ENCODE results near the gene STMN3.
A peak's percentile ranks its signal among the peaks of the same experiment; 100 is the strongest.
"Not testable (repeated sequence)": the region's sequence is repeated elsewhere in the genome, so short reads cannot be mapped to it uniquely, and the experiment has no call there.

Gene STMN3

GRCh38 chr20:63639093-63639975, 13.9 kb downstream of the STMN3 start:
- DNase-seq (ENCODE audit: low spot score) (no peak), FAIRE-seq (no peak)

DNA sequence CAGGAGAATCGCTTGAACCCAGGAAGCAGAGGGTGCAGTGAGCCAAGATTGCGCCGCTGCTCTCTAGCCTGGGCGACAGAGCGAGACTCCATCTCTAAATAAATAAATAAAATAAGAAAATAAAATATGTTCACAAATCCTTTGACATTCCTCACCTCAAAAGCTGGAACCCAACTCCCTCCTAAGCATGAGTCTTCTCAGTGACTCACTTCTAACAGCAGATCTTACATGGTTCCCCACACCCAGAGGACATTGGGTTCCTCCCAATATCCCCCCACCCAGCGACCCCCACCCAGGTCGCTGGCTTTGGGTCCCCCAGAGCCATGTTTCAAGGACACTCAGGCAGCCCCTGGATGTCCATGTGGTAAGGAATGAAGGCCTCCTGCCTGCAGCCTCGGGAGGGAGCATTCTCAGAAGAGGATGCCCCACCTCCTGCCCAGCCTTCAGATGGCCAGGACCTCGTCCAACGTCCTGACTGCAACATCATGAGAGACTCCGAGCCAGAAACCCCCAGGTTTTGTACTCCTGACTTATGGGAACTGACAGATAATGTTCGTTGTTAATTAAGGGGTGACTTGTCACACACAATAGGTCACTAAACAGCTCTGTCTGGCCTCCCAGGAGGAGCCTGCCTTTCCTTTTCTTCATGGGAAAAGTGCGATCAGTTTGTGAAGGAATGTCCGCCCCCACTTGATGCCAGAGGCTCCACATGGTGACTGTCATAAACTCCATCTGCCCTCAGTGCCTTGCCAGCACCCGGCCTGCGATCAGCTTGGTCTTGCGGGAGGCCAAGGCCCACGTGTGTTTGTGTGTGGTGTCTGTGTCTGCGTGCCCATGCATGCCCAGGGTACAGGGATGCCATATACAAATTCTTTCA, 16.2 kb downstream of the STMN3 start:
- DNase-seq (ENCODE audit: low spot score) (no peak), FAIRE-seq (no peak)

DNA sequence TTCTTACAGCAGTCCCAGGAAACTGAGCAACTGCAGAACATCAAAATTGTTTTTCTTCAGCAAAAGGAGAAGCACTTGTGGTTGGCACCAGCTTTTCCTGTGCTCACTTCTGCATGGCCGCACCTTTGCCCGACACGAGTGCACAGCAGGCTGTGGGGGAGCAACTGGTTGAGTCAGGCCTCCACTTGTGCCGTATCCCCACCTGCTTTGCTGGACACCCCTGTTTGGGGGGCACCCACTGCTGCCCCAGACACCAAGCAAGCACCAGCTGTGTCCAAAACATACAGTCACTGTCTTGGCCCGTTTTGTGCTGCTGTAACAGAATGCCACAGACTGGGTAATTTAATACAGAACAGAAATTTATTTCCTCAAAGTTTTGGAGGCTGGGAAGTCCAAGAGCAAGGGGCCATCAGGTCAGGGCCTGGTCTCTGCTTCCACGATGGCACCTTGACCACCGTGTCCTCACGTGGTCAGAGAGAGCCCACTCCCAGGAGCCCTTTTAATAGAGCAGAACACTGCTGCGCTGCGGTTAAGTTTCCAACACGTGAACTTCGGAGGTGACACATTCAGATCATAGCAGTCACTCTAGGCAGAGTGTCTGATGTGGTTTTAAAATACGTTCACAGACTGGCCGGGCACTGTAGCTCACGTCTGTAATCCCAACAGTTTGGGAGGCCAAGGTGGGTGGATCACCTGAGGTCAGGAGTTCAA, 17.6 kb downstream of the STMN3 start:
- FAIRE-seq = no peak
- DNase-seq (ENCODE audit: low spot score) = no peak

DNA sequence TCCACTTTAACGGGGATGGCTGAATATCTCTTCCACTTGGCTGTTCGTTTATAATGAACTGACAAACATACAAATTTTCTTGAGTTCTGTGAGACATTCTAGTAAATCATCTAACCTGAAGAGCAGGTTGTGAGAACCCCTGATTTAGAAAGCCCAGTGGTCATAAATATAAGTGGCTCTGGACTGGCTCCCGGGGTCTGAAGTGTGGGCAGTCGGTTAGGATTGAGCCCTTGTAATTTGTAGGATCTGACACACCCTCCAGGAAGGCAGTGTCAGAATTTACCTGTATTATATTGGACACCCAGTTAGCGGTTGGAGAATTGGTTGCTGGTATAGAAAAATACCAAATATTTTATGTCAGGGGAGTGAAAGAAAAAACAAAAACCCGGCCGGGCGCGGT, 19.5 kb downstream of the STMN3 start:
- no peak for FAIRE-seq
- no peak for DNase-seq (ENCODE audit: low spot score)

GRCh38 chr20:63631426-63631825, 21.8 kb downstream of the STMN3 start:
- DNase-seq (ENCODE audit: low spot score); FAIRE-seq: not testable (repeated sequence)

DNA sequence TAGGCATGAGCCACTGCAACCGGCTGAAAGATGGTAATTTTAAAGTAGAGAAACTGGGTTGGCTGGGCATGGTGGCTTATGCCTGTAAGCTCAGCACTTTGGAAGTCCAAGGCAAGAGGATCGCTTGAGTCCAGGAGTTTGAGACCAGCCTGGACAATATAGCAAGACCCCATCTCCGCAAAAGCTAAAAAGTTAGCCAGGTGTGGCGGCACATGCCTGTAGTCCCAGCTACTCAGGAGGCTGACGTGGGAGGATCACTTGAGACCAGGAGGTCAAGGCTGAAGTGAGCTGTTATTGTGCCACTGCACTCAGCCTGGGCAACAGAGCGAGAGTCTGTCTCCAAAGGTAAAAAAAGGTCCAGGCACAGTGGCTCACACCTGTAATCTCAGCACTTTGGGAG, 22.3 kb downstream of the STMN3 start:
- FAIRE-seq = not testable (repeated sequence)

DNA sequence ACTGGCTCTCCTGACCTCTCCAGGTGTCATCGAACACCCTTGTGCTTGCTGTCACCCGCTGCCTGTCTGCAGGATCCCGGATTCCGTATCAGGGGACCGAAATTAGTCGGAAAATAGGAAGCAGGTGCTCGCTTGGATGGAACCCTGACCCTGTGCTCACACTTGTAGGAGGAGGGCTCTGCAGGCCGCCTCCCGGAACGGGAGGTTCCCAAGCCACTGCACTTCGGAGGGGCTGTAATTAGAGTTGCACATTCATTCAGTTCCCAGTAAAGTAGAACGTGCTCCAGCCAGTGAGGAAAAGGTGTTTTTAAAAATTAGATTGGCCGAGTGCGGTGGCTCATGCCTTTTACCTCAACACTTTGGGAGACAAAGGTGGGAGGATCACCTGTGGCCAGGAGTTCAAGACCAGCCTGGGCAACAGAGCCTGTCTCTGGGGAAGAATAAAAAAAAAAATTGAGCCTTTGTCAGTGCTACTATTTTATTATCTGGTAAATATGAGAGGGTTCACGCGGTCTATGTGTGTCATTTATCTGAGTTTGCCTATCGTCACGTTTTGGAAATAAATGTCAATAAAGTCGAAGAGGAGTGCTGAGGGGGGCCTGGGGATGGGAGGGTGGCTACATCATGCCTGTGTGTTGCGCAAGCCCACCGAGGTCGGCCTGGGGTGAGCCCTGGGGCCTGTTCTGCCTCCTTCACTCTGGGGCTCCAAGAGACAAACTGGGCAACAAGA, 24.8 kb downstream of the STMN3 start:
- FAIRE-seq = no peak
- DNase-seq (ENCODE audit: low spot score) = peak; percentile 77

More for the DNA sequence above, 22.3 kb downstream of the STMN3 start:
- not testable (repeated sequence) for DNase-seq (ENCODE audit: low spot score)

GRCh38 chr20:63627751-63628245, 25.4 kb downstream of the STMN3 start:
- FAIRE-seq = no peak
- DNase-seq (ENCODE audit: low spot score) = no peak

DNA sequence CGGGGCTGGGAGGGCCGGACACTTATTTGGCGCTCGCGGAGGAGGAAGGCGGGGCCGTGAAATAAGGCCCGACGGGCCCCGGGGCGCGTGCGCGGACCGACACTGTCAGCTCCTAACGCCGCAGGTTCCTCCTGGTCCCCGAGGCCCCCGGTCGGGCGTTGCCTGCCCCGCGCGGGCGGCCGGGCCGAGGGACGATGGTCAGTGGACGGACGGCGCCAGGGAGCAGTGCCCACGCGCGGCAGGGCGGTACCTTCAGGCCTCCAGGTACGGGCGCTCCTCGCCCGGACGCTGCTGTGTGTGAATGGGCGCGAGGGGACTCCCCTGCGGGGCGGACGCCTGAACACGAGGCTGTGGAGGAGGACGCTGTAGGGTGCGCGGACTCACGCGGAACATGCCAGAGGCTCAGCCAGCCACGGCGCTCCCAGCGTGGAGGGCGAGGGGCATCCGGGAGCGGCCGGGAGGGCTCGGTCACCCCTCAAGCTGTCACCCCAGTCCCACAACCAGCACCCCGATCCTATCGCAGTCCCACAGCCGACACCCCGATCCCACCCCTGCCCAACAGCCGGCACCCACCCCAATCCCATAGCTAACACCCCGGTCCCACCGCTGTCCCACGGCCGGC, 26.0 kb downstream of the STMN3 start:
- DNase-seq (ENCODE audit: low spot score) = peak; percentile 96
- no peak for FAIRE-seq

DNA sequence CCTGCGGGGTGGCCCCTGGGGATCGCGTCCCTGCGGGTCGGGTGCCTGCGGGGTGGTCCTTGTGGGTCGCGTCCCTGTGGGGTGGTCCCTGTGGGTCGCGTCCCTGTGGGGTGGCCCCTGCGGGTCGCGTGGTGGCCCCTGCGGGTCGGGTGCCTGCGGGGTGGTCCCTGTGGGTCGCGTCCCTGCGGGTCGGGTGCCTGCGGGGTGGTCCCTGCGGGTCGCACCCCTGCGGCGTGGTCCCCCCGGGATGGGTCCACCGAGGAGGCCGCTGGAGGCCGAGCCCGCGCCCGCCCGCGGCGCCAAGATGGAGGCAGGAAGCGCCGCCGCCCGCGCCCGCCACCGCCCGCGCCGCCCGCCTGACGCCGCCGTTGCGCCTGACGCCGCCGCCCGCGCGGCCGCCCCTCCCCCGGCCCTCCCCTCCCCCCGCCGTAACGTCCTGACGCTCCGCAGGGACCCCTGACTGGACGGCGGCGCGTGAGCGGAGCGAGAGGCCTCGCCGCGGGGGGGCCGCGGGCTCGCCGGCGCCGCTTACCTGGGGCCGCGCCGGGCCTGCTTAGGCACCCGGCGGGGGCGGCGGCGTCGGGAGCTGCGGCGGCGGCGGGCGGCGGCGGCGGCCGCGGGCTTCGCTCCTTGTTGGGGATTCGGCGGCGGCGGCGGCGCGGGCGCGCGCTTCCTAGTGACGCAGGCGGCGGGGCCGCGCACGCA, 26.6 kb downstream of the STMN3 start, which contains the start of gene GMEB2:
Gene GMEB2 (minus strand): TSS at position 678 of the 705 bp plus-strand sequence. CDS start 7,704 bp downstream, outside the sequence.
- FAIRE-seq = no peak
- peak; percentile 85 for DNase-seq (ENCODE audit: low spot score)

- FAIRE-seq (no peak), DNase-seq (ENCODE audit: low spot score) (no peak)
Measured at GRCh38 chr20:63625771-63626423, 27.3 kb downstream of the STMN3 start.

GRCh38 chr20:63624486-63624885, 28.7 kb downstream of the STMN3 start:
- FAIRE-seq (no peak), DNase-seq (ENCODE audit: low spot score) (no peak)

GRCh38 chr20:63622732-63623131, 30.5 kb downstream of the STMN3 start:
- no peak for FAIRE-seq
- DNase-seq (ENCODE audit: low spot score) = no peak

- FAIRE-seq (no peak), DNase-seq (ENCODE audit: low spot score) (no peak)
Measured at GRCh38 chr20:63622096-63622495, 31.1 kb downstream of the STMN3 start.

DNA sequence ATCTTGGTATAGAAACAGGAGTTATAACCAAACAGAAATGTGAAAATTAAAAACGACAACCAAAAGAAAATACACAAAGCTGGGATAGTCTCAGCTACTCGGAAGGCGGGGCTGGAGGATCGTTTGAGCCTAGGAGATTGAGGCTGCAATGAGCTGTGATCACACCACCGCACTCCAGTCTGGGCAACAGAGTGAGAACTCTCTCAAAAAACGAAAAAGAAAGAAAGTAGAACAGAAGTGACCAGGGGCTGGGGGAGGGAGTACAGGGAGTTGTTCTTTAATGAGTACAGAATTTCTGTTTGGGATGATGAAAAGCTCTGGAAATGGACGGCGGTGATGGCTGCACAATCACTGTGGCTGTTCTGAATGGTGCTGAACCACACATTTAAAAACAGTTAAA, 32.2 kb downstream of the STMN3 start:
- no peak for DNase-seq (ENCODE audit: low spot score)
- no peak for FAIRE-seq

- no peak for FAIRE-seq
Measured at GRCh38 chr20:63619505-63619904, 33.7 kb downstream of the STMN3 start.

DNA sequence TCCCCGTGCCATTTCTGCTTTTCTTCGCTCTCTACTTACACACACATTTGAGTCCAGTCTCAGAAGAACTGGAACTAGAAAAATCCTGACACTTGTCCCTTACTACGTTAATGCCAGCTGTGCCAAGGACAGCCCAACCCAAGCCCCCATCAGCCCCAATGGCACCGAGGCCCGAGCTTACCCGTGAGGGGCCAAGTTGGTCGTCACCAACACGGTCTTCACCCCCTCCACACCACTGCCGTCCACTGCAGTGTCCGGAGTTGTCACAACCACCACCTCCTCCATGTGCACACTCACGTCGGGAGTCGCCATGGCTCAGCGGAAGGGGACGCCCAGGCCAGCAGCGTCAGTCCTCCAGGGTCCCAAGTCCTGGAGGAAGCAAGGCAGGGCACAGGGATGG, 34.1 kb downstream of the STMN3 start:
- no peak for FAIRE-seq
- no peak for DNase-seq (ENCODE audit: low spot score)

More at GRCh38 chr20:63619505-63619904, 33.7 kb downstream of the STMN3 start:
- no peak for DNase-seq (ENCODE audit: low spot score)

- DNase-seq (ENCODE audit: low spot score) (no peak), FAIRE-seq (no peak)
Measured at GRCh38 chr20:63618291-63618980, 34.8 kb downstream of the STMN3 start.
